ENCODE data around the gene ALX4. TPM values are rescaled to one million over a fixed set of nuclear protein-coding genes. Genes with fewer than 3 reads are reported as not detected.

Gene ALX4
- total RNA-seq, 4 donors from 2014 or later: 0.31 TPM; not detected in 3

GRCh38 chr11:44324222-44324621 lies 14.3 kb upstream of the ALX4 start:
- WGBS, 2 donors (ENCODE audit: low coverage in 1 of 2): 43 to 47% methylated on average over 1 of the region's 1 CpG
- H3K27me3 ChIP-seq: peaks cover 100% of the 10 kb centered on the region

GRCh38 chr11:44322243-44322642 lies 12.3 kb upstream of the ALX4 start:
- peaks cover 0 to 13% (median 0%) of the 10 kb centered on the region in 3 donors for H3K4me1 ChIP-seq
- H3K36me3 ChIP-seq: no peaks in the 10 kb centered on the region
- H3K27me3 ChIP-seq: peaks cover 100% of the 10 kb centered on the region
- WGBS, 2 donors (ENCODE audit: low coverage in 1 of 2): 15% methylated on average over 6 of the region's 6 CpGs; no CpG with 5 or more reads in 1 of the 2 donors
- H3K27ac ChIP-seq: no peak overlapping the region
- no peak for ATAC-seq
- H3K9me3 ChIP-seq: no peaks in the 10 kb centered on the region
- TF ChIP-seq POLR2AphosphoS5 (IDR thresholded peaks at IDR 0.05) (no peak), EP300 (IDR thresholded peaks at IDR 0.05) (no peak), POLR2A (IDR thresholded peaks at IDR 0.05) (no peak)
- TF ChIP-seq, protein P1, sequence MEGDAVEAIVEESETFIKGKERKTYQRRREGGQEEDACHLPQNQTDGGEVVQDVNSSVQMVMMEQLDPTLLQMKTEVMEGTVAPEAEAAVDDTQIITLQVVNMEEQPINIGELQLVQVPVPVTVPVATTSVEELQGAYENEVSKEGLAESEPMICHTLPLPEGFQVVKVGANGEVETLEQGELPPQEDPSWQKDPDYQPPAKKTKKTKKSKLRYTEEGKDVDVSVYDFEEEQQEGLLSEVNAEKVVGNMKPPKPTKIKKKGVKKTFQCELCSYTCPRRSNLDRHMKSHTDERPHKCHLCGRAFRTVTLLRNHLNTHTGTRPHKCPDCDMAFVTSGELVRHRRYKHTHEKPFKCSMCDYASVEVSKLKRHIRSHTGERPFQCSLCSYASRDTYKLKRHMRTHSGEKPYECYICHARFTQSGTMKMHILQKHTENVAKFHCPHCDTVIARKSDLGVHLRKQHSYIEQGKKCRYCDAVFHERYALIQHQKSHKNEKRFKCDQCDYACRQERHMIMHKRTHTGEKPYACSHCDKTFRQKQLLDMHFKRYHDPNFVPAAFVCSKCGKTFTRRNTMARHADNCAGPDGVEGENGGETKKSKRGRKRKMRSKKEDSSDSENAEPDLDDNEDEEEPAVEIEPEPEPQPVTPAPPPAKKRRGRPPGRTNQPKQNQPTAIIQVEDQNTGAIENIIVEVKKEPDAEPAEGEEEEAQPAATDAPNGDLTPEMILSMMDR (IDR thresholded peaks at IDR 0.05): no peak
- no peak overlapping the region for H3K4me3 ChIP-seq

More at GRCh38 chr11:44324222-44324621, 14.3 kb upstream of the ALX4 start:
- Histone ChIP-seq H3K4me3 (no peak overlapping the region), H3K36me3 (no peaks in the 10 kb centered on the region), H3K4me1 (peaks cover 0 to 10% (median 0%) of the 10 kb centered on the region in 3 donors), H3K9me3 (no peaks in the 10 kb centered on the region), H3K27ac (no peak overlapping the region)
- TF ChIP-seq POLR2A (IDR thresholded peaks at IDR 0.05) (no peak), EP300 (IDR thresholded peaks at IDR 0.05) (no peak), POLR2AphosphoS5 (IDR thresholded peaks at IDR 0.05) (no peak)
- TF ChIP-seq, protein P1 (IDR thresholded peaks at IDR 0.05): no peak
- ATAC-seq: no peak

GRCh38 chr11:44321059-44321458 lies 11.1 kb upstream of the ALX4 start:
- no peaks in the 10 kb centered on the region for H3K36me3 ChIP-seq
- peaks cover 100% of the 10 kb centered on the region for H3K27me3 ChIP-seq
- H3K27ac ChIP-seq: no peak overlapping the region
- peaks cover 0 to 25% (median 7%) of the 10 kb centered on the region in 3 donors for H3K4me1 ChIP-seq
- no peak overlapping the region for H3K4me3 ChIP-seq
- H3K9me3 ChIP-seq: no peaks in the 10 kb centered on the region
- WGBS, 2 donors (ENCODE audit: low coverage in 1 of 2): 8 to 28% methylated on average over 2 to 4 of the region's 4 CpGs
- no peak for ATAC-seq
- TF ChIP-seq POLR2A (IDR thresholded peaks at IDR 0.05) (no peak), POLR2AphosphoS5 (IDR thresholded peaks at IDR 0.05) (no peak), EP300 (IDR thresholded peaks at IDR 0.05) (no peak)
- TF ChIP-seq, protein P1 (IDR thresholded peaks at IDR 0.05): no peak

DNA sequence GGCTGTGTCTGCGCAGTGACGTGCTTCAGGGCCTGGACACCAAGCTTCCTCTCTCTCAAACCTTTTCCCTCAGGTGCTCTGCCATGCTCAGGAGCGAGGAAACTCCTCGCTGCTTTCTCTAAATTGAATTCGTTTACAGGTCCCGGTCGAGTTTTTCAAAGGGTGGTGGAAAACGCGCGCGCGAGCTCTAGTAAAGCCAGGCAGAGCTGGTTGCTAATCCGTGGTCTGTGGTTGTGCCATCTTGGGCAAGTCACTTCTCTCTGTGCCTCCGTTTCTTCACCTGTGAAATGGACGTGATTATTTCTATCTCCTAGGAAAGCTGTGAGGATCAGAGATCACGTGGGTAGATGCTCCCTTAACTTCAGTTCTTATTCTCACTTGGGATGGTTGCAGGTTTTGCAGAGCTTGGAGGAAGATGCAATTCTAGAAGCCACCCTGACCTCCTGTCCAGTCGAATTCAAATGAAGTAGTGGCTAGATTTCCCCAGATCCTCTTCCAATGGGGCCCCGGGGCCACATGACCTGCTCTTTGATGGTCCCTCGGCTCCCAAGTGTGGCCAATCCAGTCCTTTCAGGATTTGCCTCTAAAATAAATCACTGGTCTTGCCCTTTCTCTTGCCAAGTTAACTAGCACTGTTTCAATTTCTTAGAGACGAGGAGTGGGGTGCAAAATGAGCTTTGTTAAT lies 10.5 kb upstream of the ALX4 start:
- no peak overlapping the region for H3K4me3 ChIP-seq
- no peak for ATAC-seq
- no peak for TF ChIP-seq POLR2A (IDR thresholded peaks at IDR 0.05)
- TF ChIP-seq, protein P1 (IDR thresholded peaks at IDR 0.05): no peak
- no peak for TF ChIP-seq EP300 (IDR thresholded peaks at IDR 0.05)
- H3K36me3 ChIP-seq: no peaks in the 10 kb centered on the region
- WGBS, 2 donors (ENCODE audit: low coverage in 1 of 2): 8 to 14% methylated on average over 6 to 11 of the region's 20 CpGs
- H3K27me3 ChIP-seq: peaks cover 100% of the 10 kb centered on the region
- no peaks in the 10 kb centered on the region for H3K9me3 ChIP-seq
- no peak overlapping the region for H3K27ac ChIP-seq
- peaks cover 0 to 31% (median 10%) of the 10 kb centered on the region in 3 donors for H3K4me1 ChIP-seq

Measured in gastroesophageal sphincter (tissue), 4 donors.